ENCODE data around the gene IL37.
"Not testable (repeated sequence)": the region's sequence is repeated elsewhere in the genome, so short reads cannot be mapped to it uniquely, and the experiment has no call there.

IL37 gene

DNA sequence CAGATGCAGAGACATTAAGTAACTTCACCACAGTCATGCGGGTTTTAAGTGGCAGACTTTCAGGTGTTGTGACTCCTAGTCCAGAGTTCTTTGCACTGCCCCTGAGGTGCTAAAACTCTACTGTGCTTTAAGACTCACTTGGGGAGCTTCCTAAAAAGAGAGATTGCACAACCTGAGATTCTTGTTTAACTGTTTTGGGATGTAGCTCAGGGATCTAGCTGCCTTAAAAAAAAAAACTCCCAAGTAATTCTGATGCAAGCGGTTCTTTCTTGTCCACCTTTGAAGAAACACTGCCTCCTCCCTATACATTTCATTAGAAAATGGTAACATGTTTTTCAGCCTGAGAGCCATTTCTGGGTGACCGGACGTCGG is 13.0 kb downstream of the IL37 start:
- no peak for DNase-seq

DNA sequence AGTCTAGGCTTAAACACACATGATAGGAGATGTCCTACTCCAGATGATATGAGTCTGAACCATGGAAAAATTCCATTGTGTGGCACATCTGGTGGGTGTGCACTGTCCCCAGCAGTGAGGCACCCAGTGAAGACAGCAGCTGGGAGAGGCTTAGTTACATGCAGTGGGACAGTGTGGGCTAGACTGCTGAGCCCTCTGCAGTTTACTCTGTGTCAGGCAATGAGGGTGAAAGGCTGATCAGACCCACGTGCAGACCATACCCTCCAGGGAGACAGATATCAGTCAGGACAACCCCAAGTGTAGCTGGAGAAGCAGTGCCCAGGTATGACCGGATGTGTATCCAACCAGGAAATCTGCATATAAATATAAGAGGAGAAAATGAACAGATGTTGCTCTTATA is 13.4 kb downstream of the IL37 start:
- no peak for DNase-seq

DNA sequence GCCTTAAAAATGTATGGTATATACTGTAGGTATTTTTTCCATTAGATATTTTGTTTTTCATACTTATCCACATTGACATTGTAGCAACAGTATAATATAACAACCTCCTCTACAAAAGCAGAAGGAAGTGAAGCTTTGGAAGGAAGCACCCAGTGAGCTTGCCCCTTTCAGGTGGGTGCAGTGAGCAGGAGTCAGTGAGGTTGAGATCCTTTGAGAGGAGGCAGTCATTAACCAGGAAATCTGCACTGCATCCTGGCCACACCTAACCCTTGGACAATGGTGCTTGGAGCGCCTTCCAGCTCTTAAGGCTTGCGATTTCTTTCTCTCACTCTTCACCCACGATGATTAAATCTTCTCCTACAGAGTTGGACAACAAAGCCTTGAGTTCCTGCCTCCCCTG is 13.9 kb downstream of the IL37 start:
- DNase-seq, result no peak

DNA sequence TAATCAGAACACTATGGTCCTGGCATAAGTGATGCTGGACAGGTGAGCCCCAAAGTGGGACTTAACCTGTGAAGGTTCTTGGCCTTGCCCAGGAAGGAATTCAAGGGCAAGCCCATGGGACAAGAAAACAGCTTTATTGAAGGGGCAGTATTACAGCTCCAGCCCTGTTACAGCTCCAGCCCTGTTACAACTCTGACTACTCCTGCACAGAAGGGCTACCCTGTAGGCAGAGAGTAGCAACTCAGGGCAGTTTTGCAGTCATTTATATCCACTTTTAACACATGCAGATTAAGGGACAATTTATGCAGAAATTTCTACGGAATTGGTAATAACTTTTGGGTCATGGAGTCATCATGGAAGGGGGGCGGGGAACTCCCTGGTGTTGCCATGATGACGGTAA is 15.7 kb downstream of the IL37 start:
- DNase-seq, result no peak

DNA sequence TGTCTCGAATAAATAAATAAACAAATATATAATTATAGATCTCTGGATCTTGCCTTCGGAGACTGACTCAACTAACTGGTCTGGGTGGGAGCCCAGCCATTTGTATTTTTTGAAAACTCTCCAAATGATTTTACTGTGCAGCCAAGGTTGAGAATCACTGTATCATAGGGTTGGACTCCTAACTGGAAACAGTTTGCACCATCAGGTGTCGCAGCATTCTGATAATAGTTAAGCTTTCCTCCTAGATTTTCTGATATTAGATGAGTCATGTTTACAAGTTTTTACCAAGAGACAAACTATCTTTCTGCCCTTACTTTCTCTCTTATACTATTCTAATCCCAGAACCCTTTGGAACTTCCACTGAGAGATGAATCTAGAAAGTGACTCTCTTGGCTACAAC is 16.8 kb downstream of the IL37 start:
- no peak for DNase-seq

DNA sequence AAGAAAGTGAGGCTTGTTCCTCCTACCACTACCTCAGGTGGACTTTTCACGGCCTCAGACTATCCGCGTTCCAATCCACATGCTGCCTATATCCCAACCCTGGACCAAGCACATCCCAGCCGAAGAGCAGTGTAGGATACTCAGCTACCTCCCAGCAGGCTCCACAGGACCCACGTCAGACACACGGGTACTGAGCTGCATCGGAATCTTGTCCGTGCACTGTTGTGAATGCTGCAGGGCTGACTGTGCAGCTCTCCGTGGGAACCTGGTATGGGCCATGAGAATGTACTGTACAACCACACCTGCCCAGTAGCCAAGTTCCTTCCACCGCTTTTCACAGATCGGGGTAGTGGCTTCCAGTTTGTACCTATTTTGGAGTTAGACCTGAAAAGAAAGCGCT is 22.3 kb downstream of the IL37 start:
- DNase-seq, result no peak

DNA sequence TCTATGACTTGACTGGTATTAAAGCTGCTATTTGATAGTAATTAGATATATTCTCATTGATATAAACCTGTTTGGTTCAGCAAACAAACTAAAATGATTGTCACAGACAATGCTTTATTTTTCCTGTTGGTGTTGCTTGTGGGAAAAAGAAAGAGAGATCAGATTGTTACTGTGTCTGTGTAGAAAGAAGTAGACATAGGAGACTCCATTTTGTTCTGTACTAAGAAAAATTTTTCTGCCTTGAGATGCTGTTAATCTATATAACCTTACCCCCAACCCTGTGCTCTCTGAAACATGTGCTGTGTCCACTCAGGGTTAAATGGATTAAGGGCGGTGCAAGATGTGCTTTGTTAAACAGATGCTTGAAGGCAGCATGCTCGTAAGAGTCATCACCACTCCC is 23.2 kb downstream of the IL37 start:
- not testable (repeated sequence) for DNase-seq

DNA sequence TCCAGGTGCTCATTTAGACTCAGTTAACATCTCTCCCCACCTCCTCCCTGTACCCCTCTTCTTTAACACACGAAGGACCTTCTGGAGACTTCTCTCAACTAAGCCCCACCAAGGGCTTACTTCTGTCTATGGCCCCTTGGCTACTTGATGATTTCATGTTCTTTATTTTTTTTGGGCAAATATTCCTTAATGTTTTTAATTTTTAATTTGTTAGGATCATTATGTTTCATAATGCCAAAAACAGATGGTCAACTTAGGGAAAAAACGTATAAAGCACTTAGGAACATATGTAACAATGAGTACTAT is 25.9 kb downstream of the IL37 start:
- no peak for DNase-seq

DNA sequence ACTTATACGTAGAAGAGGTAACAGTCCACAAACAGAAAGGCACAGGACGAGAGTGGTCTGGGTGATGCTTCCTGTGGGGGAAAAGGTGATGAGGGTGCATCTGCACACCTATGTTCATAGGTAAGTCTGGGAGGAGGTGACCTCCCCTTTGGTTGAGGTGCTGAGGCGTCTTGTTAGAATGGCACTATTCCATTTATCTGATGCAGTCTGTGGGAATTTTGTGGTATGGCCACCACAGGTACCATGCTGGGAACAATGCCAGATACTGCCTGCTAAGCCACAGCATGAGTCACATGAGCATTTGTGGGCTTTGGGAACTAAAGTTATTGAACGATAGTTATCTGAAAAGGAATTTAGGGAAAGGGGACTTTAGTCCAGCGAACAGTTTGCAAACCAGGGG is 27.9 kb downstream of the IL37 start:
- peak; percentile 35 for DNase-seq

DNA sequence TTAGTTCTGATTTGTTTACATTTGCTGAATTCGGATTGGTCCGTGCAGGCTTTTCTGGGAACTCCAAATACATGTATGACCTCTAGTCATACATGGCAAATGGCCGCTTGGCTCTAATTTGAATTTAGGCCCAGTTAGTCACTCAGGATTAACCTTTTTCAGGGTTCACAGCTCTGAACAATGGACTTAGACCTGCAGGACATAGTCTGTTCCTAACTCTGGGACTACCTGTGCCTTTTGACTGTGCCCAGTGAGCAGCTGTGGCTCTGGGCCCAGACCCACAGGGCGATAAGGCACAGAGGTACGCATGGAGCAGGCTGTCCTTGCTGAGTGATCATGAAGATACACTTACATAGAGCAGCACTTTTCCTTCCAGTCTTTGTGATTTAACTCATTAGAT is 28.5 kb downstream of the IL37 start:
- DNase-seq, result no peak

DNA sequence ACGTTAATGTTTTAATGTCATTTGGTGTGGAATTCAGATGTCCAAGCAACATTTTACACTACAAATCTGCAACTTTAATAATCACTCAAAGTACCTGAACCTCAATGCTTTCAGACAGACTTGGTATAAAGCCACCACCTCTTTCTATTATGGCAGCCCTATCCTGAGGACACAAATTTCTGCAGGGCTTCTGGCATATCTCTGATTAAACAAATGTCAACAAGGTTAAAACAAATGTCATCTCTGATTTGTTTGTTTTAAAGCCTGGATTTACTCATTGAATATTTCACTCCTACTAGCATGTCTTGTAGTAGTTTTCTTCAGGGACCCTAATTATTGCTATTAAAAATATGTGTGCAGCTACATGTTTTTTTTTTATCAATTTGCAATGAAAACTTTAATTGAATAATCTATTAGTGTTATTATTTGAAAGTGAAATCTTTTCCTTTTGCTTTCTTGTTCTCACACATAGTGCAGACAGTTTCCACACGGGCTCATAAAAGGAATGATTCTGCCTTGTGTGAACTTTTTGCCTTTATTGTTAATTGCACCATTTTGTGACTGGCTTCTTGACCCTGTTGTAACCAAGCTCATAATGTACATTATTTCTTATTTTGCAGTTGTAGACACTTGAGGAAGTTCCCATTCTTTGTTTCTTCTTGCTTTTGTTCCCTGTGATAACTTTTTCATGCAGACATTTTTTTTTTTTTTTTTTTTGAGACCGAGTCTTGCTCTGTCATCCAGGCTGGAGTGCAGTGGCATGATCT is 30.1 kb downstream of the IL37 start:
- no peak for DNase-seq

DNA sequence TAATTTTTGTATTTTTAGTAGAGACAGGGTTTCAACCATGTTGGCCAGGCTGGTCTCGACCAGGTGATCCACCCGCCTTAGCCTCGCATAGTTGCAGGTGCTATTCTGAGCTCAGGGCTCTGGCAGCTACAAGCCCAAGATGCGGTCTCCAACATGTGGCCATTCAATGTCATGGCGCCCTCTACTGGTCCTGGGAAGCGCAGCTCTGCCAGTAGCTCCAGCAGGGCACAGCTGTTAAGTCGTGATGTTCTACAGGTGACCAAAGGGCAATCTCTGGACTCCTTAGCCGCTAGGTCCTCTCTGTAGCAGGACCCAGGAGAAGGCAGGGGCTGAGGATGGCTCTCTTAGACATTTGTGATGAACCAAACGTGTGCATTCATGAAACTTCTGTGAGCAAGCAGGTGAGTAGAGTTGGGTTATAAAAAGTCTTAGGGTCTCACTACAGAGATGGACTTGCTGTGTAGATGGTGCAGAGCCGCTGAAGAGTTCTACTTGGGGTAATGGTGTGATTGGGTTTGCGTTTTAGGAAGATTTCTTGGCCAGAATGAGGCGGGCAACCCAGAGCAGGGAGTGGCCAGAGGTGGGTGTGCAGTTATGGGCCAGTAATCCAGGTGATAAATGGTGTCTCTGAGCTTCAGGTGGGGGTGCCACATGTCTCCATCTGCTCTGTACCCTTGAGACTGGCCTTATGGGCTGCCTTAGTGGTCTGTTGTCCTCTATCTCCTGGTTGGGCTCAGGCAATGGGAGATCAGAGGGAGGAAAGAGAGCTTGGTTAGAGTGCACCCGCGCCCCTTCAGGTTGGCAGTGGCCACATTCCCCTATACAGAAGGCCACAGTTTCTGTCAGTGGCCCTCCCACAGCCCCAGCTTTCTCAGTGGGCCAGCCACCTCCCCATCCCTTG is 31.0 kb downstream of the IL37 start:
- peak; percentile 70 for DNase-seq

DNA sequence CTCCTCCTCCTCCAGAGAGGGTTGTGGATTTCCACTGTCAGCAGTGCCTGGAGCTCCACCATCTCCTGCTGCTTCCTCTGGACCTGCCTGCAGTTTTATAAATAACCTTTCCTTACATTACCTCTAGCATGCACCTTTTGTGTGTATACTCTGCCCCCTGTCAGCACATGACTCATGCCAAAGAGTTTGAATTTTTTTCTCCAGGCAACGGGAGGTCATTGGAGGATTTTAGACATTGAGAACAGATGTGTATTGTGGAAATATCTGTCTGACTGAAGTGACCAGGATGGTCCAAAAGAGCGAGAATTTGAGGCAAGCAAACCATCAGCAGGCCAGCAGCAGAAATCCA is 31.7 kb downstream of the IL37 start:
- DNase-seq, result no peak

DNA sequence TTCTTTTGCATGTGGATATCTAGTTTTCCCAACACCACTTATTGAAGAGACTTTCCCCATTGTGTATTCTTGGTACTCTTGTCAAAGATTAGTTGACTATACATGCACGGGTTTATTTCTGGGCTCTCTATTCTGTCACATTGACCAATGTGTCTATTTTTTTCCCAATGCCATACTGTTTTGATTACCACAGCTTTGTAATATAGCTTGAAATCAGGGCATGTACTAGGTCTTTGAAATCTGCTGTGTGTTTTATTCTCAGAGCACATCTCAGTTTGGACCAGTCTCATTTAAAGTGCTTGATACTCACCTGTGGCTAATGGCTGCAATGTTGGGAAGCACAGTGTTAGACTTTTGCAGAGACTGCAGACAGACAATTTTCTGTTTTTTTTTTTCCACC is 34.0 kb downstream of the IL37 start:
- no peak for DNase-seq

DNA sequence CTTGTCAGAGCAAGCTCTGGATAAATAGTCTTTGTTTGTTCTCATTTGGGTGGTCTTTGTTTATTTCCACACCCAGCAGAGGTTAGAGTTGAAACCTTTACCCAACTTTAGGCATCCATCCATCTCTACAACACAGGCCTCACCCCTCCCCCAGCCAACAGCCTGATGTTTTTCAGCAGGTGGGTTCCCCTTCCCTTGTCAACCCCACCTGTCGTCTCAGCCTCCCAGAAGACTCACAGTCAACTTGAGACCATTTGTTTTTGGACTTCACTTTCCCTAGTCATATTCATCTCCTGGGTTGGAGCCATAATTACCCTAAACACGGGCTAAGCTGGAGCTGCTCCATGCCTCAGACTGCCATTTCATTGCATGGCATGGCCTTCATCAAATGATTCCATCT is 35.1 kb downstream of the IL37 start:
- DNase-seq, result no peak

DNA sequence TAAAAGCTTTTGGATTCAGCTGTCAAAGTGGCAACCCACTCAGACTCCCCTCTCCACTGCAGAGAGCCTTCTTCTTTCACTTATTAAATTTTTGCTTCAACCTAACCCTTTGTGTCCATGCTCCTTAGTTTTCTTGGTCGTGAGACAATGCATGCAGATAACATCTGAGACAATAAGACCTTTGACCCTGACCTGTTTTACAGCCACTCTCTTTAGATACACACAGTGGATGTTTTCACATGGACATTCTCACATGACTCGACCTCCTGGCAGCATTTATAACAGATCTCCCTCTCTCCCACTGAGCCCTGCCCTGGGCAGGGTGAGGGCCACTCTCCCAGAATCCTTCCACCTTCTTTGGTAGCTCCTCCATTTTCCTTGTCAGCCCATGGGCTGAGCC is 36.4 kb downstream of the IL37 start:
- DNase-seq, result no peak

DNA sequence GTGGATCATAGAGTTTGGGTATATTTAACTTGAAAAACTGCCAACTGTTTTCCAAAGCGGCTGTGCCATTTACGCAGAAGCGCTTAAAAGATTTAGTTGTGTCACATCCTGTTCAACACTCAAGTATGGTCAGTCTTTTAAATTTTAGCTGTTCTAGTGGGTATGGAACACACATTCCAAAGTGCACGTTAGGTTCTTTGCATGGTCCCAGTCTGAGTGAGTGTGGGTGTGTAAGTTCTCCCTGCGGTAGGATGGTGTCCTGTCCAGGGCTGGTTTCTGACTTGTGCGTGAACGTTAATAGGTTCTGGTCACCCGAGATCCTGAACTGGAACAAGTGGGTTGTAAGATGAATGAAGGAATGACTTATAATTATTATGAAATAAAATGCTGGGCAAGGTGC is 38.5 kb downstream of the IL37 start:
- DNase-seq, result no peak

DNA sequence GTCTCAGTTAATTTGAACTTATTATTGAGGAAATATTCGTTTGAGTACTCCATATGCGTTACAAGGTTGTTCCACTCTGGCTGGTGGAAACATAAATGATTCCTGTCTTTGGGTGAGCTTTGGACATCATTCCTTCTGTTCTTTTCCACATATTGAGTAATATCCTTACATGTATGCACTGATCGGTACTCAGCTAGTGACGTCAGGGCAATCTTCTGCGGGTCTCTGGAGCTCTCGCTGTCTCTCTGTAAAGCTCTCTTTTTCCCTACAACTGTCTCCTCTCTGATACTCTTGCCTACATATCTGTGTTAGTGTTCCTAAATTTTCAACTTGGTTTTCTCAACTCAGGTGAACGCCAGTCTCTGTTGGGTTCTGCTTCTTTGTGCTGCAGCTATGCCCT is 43.4 kb downstream of the IL37 start:
- DNase-seq, result no peak

DNA sequence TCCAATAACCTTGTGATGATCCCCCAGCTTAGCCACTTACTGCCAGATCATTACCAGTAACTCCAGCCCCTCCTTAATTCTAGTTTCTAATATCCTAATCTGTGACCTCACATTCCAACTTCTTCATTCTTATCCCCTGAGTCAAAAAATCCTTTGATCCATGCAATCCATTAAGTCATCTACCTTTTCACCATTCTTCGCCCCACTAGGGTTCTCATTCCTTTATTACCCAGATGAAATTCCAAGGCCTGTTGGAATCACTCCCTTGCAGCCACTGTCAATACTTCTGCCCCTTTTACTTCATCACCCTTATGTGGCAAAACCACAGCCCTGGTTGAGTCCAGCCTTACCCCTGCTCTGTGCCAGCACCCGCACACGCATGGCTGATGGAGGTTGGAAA is 46.5 kb downstream of the IL37 start:
- DNase-seq, result no peak

DNA sequence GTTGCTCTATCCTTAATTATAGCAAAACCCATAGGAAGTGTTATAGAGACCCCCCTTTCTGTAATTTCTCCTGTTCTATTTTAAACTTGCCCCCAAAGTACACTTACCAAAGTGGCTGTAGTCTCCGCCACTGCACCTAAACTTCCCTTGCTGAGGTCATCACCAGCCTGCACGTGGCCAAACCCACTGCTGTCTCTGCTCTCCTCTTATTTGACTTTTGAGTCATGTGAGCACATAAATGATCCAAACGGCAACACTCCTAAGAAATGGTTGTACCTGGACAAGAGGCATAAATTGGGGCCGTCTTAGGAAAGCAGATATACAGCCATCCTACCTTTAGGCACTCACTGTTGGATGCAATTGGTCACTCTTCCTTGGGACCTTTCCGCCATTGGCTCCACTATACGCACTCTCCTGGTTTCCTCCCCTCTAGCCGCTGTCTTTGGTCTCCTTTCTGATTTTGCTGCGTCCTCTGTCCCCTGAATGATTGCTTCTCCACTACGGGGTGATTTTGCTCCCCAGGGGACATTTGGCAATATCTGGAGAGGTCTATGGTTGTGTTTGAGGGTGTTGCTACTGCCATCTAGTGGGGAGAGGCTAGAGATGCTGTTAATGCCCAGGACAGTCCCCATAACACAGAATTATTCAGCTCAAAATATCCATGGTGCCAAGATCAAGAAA is 47.6 kb downstream of the IL37 start:
- peak; percentile 56 for DNase-seq

DNA sequence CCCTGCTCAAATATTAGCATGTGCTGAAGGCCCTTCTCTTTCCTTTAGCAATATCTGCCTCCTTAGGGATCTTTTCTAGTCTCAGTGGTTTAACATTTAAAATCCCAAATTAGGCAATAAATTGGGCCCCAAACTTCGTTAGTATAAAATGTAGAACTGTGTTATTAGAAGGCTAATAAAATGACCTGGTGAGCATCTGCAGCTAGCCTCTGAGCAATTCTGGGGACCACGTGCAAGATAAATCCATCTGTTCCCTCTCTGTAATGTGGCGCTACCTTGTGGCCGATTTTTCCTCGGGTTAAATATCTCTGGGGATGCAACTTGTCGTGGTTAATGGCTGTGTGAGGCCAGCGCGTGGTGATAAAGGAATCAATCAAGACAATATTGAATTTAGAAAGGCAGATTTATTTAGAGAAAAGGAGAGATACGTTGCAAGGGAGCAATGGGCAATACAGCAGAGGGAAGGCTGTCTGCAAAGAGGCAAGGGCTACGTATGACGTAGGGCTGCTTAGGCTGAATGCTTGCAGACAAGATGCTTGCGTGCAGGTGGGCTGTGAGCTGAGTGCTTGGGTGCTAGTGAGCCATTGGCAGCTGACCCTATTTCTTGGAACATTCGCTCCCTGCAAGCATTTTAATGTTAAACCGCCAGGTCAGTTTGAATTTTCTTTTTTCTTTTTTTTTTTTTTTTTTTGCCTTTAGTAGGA is 48.3 kb downstream of the IL37 start:
- no peak for DNase-seq

DNA sequence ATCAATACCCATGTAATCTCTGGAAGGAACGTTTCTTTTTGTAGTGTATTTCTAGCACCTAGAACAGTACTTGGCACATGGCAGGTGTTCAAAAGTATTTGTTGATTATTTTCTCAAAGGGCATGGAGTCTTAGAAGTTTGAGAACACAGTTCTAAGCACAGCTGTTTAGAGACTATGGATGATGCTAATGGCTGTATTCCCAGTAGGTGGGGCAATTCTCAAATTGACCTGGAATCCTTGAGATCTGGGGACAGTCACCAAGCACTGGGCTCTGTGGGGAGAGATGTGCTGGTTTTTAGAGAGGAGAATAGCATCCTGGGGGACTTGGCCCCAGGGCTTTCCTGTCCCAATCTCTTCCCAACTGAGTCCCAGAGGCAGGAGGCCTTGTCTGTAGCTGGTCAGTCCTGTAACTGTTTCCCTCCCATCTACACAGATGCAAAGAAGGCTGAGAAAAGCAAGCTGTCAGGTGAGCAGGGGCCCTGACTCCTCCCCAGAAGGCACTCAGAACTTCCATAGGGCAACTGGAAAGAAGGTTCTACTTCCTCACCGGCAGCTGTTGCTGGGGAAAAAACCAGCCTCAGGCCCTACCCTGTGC is 49.4 kb downstream of the IL37 start:
- no peak for DNase-seq
